Adrenal gland (tissue), 5 donors: ENCODE measurements around the gene RGPD3.

Experiments used
- CTCF ChIP-seq, 6 experiments: fragments of 450-650 bp in 4 of 6; fragments of 200-600 bp in 2 of 6; sonication (generic) in 1 of 6; IDR thresholded peaks; 1 replicate in 5 of 6; 2 replicates in 1 of 6; pipeline versions ENCODE4 v1.5.1 to v1.8.0; 2016 to 2021; ENCODE audit warnings: antibody characterized with exemption in 6 of 6, mild to moderate bottlenecking in 2 of 6, moderate library complexity in 1 of 6
- POLR2A ChIP-seq, 2 donors: fragments of 450-650 bp; IDR thresholded peaks; one replicate each; pipeline ENCODE4 v1.6.1; 2017; ENCODE audit warnings: antibody characterized with exemption in 2 of 2, mild to moderate bottlenecking in 2 of 2, moderate library complexity in 1 of 2
- donor health status: DM: no; HTN: no; CAD: no.

DNA sequence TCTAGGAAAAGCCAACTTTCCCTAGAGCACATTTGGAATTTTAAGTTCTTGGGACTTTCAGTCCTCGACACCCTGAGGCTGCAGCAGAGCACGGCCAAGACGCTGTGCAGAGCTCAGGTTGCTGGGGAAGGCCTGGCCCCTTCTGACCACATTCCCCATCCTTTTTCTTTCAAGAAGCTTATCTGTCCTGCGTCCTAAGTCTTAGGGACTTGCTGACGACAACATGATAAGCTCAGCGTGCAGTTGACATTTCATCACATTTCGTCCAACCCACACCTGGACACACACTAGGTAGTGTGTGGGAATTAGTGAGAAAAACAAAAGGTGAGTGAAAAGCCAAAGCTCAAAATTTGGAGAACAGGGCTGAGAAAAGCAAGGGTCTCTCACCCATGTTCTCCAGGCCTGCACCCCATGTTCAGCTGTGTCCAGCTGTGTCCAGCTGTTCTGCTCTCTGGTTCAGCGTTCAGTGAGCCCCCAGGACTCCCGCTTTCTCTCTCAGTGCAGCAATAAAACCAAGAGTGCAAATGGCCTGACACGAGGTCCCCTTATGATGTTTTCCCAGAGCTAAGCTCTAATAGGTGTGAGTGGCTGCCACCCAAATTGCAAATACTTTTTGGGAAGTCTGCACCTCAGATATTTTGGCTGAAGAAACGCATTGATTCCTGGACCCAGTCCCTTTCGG lies 101.9 kb downstream of the RGPD3 start:
- no peak for TF ChIP-seq CTCF (IDR thresholded peaks at IDR 0.05)
- no peak for TF ChIP-seq POLR2A (IDR thresholded peaks at IDR 0.05)
